ENCODE measurements around the gene EML2. TPM values are rescaled to one million over a fixed set of nuclear protein-coding genes. Genes with fewer than 3 reads are reported as not detected.
A peak's percentile ranks its signal among the peaks of the same experiment; 100 is the strongest.
"Not testable (repeated sequence)": the region's sequence is repeated elsewhere in the genome, so short reads cannot be mapped to it uniquely, and the experiment has no call there.

Gene EML2
- total RNA-seq, 1 donor from 2014 or later: 24.6 TPM

- no peak for TF ChIP-seq EZH2 (IDR thresholded peaks at IDR 0.05; ENCODE audit: insufficient read depth, low read length)
- no peak for TF ChIP-seq CTCF (IDR thresholded peaks at IDR 0.05; ENCODE audit: insufficient read depth, low read depth, low read length)
- Histone ChIP-seq H3K36me3 (ENCODE audit: insufficient read depth, low read length) (peaks cover 10% of the 10 kb centered on the region), H4K20me1 (ENCODE audit: insufficient read depth, low read length) (no peaks in the 10 kb centered on the region), H3K4me2 (ENCODE audit: low read length) (peak overlapping the region; percentile 58), H3K4me1 (ENCODE audit: insufficient read depth, low read length) (peaks cover 20% of the 10 kb centered on the region), H3K27ac (ENCODE audit: low read depth, low read length) (peak overlapping the region; percentile 75), H3K9ac (ENCODE audit: low read length) (peak overlapping the region; percentile 62), H3K79me2 (ENCODE audit: insufficient read depth, low read length) (no peaks in the 10 kb centered on the region), H3K9me3 (ENCODE audit: insufficient read depth, low read depth, low read length) (peaks cover 3% of the 10 kb centered on the region), H3K4me3 (ENCODE audit: insufficient read depth, low read depth, low read length) (no peak overlapping the region), H3K27me3 (ENCODE audit: insufficient read depth, low read length) (no peaks in the 10 kb centered on the region), H2AFZ (ENCODE audit: low read depth, low read length) (peak overlapping the region; percentile 56)
- Mint-ChIP-seq H3K4me3 (ENCODE audit: unreplicated experiment) (no peak overlapping the region), H3K9me3 (ENCODE audit: unreplicated experiment) (no peaks in the 10 kb centered on the region), H3K36me3 (ENCODE audit: low read depth, unreplicated experiment) (peaks cover 22% of the 10 kb centered on the region), H3K27me3 (ENCODE audit: low read depth, unreplicated experiment) (no peaks in the 10 kb centered on the region), H3K27ac (ENCODE audit: unreplicated experiment) (peak overlapping the region; percentile 41), H3K4me1 (ENCODE audit: low read depth, unreplicated experiment) (peaks cover 10% of the 10 kb centered on the region)
- FAIRE-seq (no peak), DNase-seq (ENCODE audit: low read depth) (no peak)
Observed at GRCh38 chr19:45616704-45617017, 22.5 kb downstream of the EML2 start.

- FAIRE-seq: no peak
- Histone ChIP-seq H3K27ac (ENCODE audit: low read depth, low read length) (peak overlapping the region; percentile 75), H3K36me3 (ENCODE audit: insufficient read depth, low read length) (peaks cover 10% of the 10 kb centered on the region), H3K79me2 (ENCODE audit: insufficient read depth, low read length) (no peaks in the 10 kb centered on the region), H3K9ac (ENCODE audit: low read length) (peak overlapping the region; percentile 62), H3K27me3 (ENCODE audit: insufficient read depth, low read length) (no peaks in the 10 kb centered on the region), H2AFZ (ENCODE audit: low read depth, low read length) (peak overlapping the region; percentile 58), H4K20me1 (ENCODE audit: insufficient read depth, low read length) (no peaks in the 10 kb centered on the region), H3K4me3 (ENCODE audit: insufficient read depth, low read depth, low read length) (no peak overlapping the region), H3K9me3 (ENCODE audit: insufficient read depth, low read depth, low read length) (peaks cover 3% of the 10 kb centered on the region), H3K4me2 (ENCODE audit: low read length) (peak overlapping the region; percentile 63), H3K4me1 (ENCODE audit: insufficient read depth, low read length) (peaks cover 20% of the 10 kb centered on the region)
- peak; percentile 62 for DNase-seq (ENCODE audit: low read depth)
- H3K27me3 Mint-ChIP-seq (ENCODE audit: low read depth, unreplicated experiment): no peaks in the 10 kb centered on the region
- peak overlapping the region; percentile 74 for H3K4me3 Mint-ChIP-seq (ENCODE audit: unreplicated experiment)
- peak overlapping the region; percentile 85 for H3K27ac Mint-ChIP-seq (ENCODE audit: unreplicated experiment)
- peaks cover 22% of the 10 kb centered on the region for H3K36me3 Mint-ChIP-seq (ENCODE audit: low read depth, unreplicated experiment)
- TF ChIP-seq CTCF (IDR thresholded peaks at IDR 0.05; ENCODE audit: insufficient read depth, low read depth, low read length): no peak
- no peak for TF ChIP-seq EZH2 (IDR thresholded peaks at IDR 0.05; ENCODE audit: insufficient read depth, low read length)
- H3K4me1 Mint-ChIP-seq (ENCODE audit: low read depth, unreplicated experiment): peaks cover 10% of the 10 kb centered on the region
- no peaks in the 10 kb centered on the region for H3K9me3 Mint-ChIP-seq (ENCODE audit: unreplicated experiment)
Observed at GRCh38 chr19:45615795-45616703, 23.1 kb downstream of the EML2 start.

- DNase-seq (ENCODE audit: low read depth); H2AFZ ChIP-seq (ENCODE audit: low read depth, low read length); H3K27me3 Mint-ChIP-seq (ENCODE audit: low read depth, unreplicated experiment); H3K9ac ChIP-seq (ENCODE audit: low read length); H3K4me1 Mint-ChIP-seq (ENCODE audit: low read depth, unreplicated experiment); H4K20me1 ChIP-seq (ENCODE audit: insufficient read depth, low read length); H3K9me3 Mint-ChIP-seq (ENCODE audit: unreplicated experiment); H3K4me2 ChIP-seq (ENCODE audit: low read length); H3K4me3 ChIP-seq (ENCODE audit: insufficient read depth, low read depth, low read length); H3K79me2 ChIP-seq (ENCODE audit: insufficient read depth, low read length); FAIRE-seq; H3K4me3 Mint-ChIP-seq (ENCODE audit: unreplicated experiment); H3K9me3 ChIP-seq (ENCODE audit: insufficient read depth, low read depth, low read length); H3K27me3 ChIP-seq (ENCODE audit: insufficient read depth, low read length); H3K36me3 ChIP-seq (ENCODE audit: insufficient read depth, low read length); H3K27ac Mint-ChIP-seq (ENCODE audit: unreplicated experiment): not testable (repeated sequence)
- H3K36me3 Mint-ChIP-seq (ENCODE audit: low read depth, unreplicated experiment): peaks cover 24% of the 10 kb centered on the region
- peaks cover 20% of the 10 kb centered on the region for H3K4me1 ChIP-seq (ENCODE audit: insufficient read depth, low read length)
- H3K27ac ChIP-seq (ENCODE audit: low read depth, low read length): peak overlapping the region; percentile 84
Observed at GRCh38 chr19:45615056-45615455, 24.1 kb downstream of the EML2 start.
